HEK293 (cell line): ENCODE measurements around the gene AQP1.

ENCODE experiments used
- CTCF ChIA-PET: fragments of 350-600 bp; formaldehyde crosslinking; extraction: SDS; loops from one replicate; lab custom pipeline; 2021; ENCODE audit warnings: antibody characterized with exemption; lab: Yijun Ruan, JAX
- POLR2A ChIA-PET: fragments of 300-600 bp; formaldehyde crosslinking; extraction: SDS; loops from one replicate; lab custom pipeline; 2020; ENCODE audit warnings: antibody characterized with exemption, inconsistent platforms; lab: Yijun Ruan, JAX
- H3K27ac ChIP-seq: fragments of 200-500 bp; sonication (Bioruptor generic); 2 replicates; pipeline ENCODE4 v1.5.1; 2014; ENCODE audit warnings: low read depth, low read length, control low read depth, inconsistent platforms; ENCODE audit errors: extremely low read depth
- H3K36me3 ChIP-seq, 2 experiments: fragments of 200-500 bp in 1 of 2; sonication (Bioruptor generic) in 1 of 2; 1 replicate in 1 of 2; 2 replicates in 1 of 2; pipeline ENCODE4 v1.5.1; 2014 to 2017; ENCODE audit warnings: inconsistent platforms in 2 of 2, low read length in 2 of 2; ENCODE audit not compliant: control insufficient read depth in 2 of 2, insufficient read depth in 1 of 2
- H3K4me1 ChIP-seq: fragments of 200-500 bp; sonication (Bioruptor generic); 2 replicates; pipeline ENCODE4 v1.5.1; 2014; ENCODE audit warnings: mild to moderate bottlenecking, low read length, inconsistent platforms; ENCODE audit not compliant: control insufficient read depth, insufficient read depth
- H3K4me3 ChIP-seq: 2 replicates; pipeline ENCODE4 v1.5.1; 2011; ENCODE audit warnings: low read depth, mild to moderate bottlenecking, control low read depth, low read length, moderate library complexity
- H3K9me3 ChIP-seq: fragments of 200-500 bp; sonication (Bioruptor generic); 2 replicates; pipeline ENCODE4 v1.5.1; 2014; ENCODE audit warnings: low read depth, low read length, inconsistent platforms; ENCODE audit not compliant: control insufficient read depth, insufficient read depth
- FEZF1 ChIP-seq: fragments of 450-650 bp; formaldehyde crosslinking; IDR thresholded peaks from 2 replicates; pipeline ENCODE4 v1.5.1; 2016; ENCODE audit warnings: missing biosample characterization, missing genetic modification characterization
- IKZF3 ChIP-seq: fragments of 450-650 bp; IDR thresholded peaks from 2 replicates; pipeline ENCODE4 v1.5.0; 2018; ENCODE audit warnings: missing biosample characterization, mild to moderate bottlenecking, missing genetic modification characterization, moderate library complexity
- KLF8 ChIP-seq: fragments of 450-650 bp; formaldehyde crosslinking; IDR thresholded peaks from 2 replicates; pipeline ENCODE4 v1.5.1; 2016; ENCODE audit warnings: missing biosample characterization, missing genetic modification characterization
- KLF9 ChIP-seq: fragments of 450-650 bp; formaldehyde crosslinking; IDR thresholded peaks from 2 replicates; pipeline ENCODE4 v1.5.1; 2016; ENCODE audit warnings: missing biosample characterization, missing genetic modification characterization, low read depth
- SCRT1 ChIP-seq: fragments of 450-650 bp; formaldehyde crosslinking; IDR thresholded peaks from 2 replicates; pipeline ENCODE4 v1.5.1; 2016; ENCODE audit warnings: missing biosample characterization, missing genetic modification characterization, borderline replicate concordance
- TCF7L2 ChIP-seq: IDR thresholded peaks from 2 replicates; pipeline ENCODE4 v1.6.1; 2011; ENCODE audit warnings: low read depth, mild to moderate bottlenecking, inconsistent platforms, low read length, moderate library complexity, borderline replicate concordance
- WT1 ChIP-seq: fragments of 450-650 bp; formaldehyde crosslinking; IDR thresholded peaks from 2 replicates; pipeline ENCODE4 v1.5.1; 2016; ENCODE audit warnings: missing biosample characterization, missing genetic modification characterization
- ZBTB1 ChIP-seq: fragments of 450-650 bp; formaldehyde crosslinking; IDR thresholded peaks from 2 replicates; pipeline ENCODE4 v1.5.1; 2016; ENCODE audit warnings: missing biosample characterization, missing genetic modification characterization
- ZBTB44 ChIP-seq: fragments of 450-650 bp; IDR thresholded peaks from 2 replicates; pipeline ENCODE4 v1.5.1; 2018; ENCODE audit warnings: missing biosample characterization, mild to moderate bottlenecking, missing genetic modification characterization
- ZBTB49 ChIP-seq: fragments of 450-650 bp; formaldehyde crosslinking; IDR thresholded peaks from 2 replicates; pipeline ENCODE4 v1.5.1; 2016; ENCODE audit warnings: missing biosample characterization, missing genetic modification characterization, low read depth
- ZNF138 ChIP-seq: fragments of 450-650 bp; formaldehyde crosslinking; IDR thresholded peaks from 2 replicates; pipeline ENCODE4 v1.5.1; 2016; ENCODE audit warnings: missing biosample characterization, missing genetic modification characterization, borderline replicate concordance
- ZNF19 ChIP-seq: fragments of 450-650 bp; formaldehyde crosslinking; IDR thresholded peaks from 2 replicates; pipeline ENCODE4; 2016; ENCODE audit warnings: missing biosample characterization, missing genetic modification characterization, low read depth
- ZNF23 ChIP-seq: fragments of 450-650 bp; formaldehyde crosslinking; IDR thresholded peaks from 2 replicates; pipeline ENCODE4 v1.5.1; 2016; ENCODE audit warnings: missing biosample characterization, missing genetic modification characterization, borderline replicate concordance
- ZNF423 ChIP-seq: fragments of 450-650 bp; formaldehyde crosslinking; IDR thresholded peaks from 2 replicates; pipeline ENCODE4 v1.5.1; 2016; ENCODE audit warnings: missing biosample characterization, missing genetic modification characterization
- ZNF48 ChIP-seq: fragments of 450-650 bp; formaldehyde crosslinking; IDR thresholded peaks from 2 replicates; pipeline ENCODE4 v1.5.1; 2016; ENCODE audit warnings: missing biosample characterization, missing genetic modification characterization
- ZNF488 ChIP-seq: fragments of 450-650 bp; formaldehyde crosslinking; IDR thresholded peaks from 2 replicates; pipeline ENCODE4 v1.5.1; 2016; ENCODE audit warnings: missing biosample characterization, missing genetic modification characterization
- ZNF518A ChIP-seq: fragments of 450-650 bp; formaldehyde crosslinking; conservative IDR thresholded peaks from 2 replicates; pipeline ENCODE4 v1.5.1; 2016; ENCODE audit warnings: low read depth, missing biosample characterization, missing genetic modification characterization
- ZNF529 ChIP-seq: fragments of 450-650 bp; formaldehyde crosslinking; IDR thresholded peaks from 2 replicates; pipeline ENCODE4 v1.5.1; 2017; ENCODE audit warnings: missing genetic modification characterization, missing biosample characterization; ENCODE audit not compliant: insufficient replicate concordance
- ZNF555 ChIP-seq: fragments of 450-650 bp; formaldehyde crosslinking; conservative IDR thresholded peaks from 2 replicates; pipeline ENCODE4 v1.5.1; 2017; ENCODE audit warnings: missing biosample characterization, mild to moderate bottlenecking, missing genetic modification characterization, inconsistent platforms
- ZNF692 ChIP-seq: fragments of 450-650 bp; formaldehyde crosslinking; IDR thresholded peaks from 2 replicates; pipeline ENCODE4 v1.5.1; 2016; ENCODE audit warnings: missing biosample characterization, missing genetic modification characterization
- ZNF792 ChIP-seq: fragments of 450-650 bp; formaldehyde crosslinking; IDR thresholded peaks from 2 replicates; pipeline ENCODE4 v1.5.1; 2016; ENCODE audit warnings: missing biosample characterization, missing genetic modification characterization
- ZSCAN30 ChIP-seq: fragments of 450-650 bp; IDR thresholded peaks from 2 replicates; pipeline ENCODE4 v1.5.1; 2018; ENCODE audit warnings: missing biosample characterization, mild to moderate bottlenecking, missing genetic modification characterization, moderate library complexity
- ZSCAN5A ChIP-seq: fragments of 450-650 bp; formaldehyde crosslinking; IDR thresholded peaks from 2 replicates; pipeline ENCODE4 v1.5.1; 2016; ENCODE audit warnings: missing biosample characterization, missing genetic modification characterization

AQP1 gene

GRCh38 chr7:30865821-30866220 lies 45.8 kb upstream of the AQP1 start:
- no peaks in the 10 kb centered on the region for H3K9me3 ChIP-seq
- H3K36me3 ChIP-seq, result no peaks in the 10 kb centered on the region
- no peak overlapping the region for H3K27ac ChIP-seq
- ChIA-PET CTCF (interaction anchor here (1.6 kb wide), 1 partner anchor 13 kb away, joined by 5 read pairs; no protein-coding TSS in a partner anchor), POLR2A (no interaction called here)
- TF ChIP-seq FEZF1 (no peak), ZSCAN30 (tag by site-specific recombination) (no peak), ZBTB44 (no peak), KLF8 (no peak), ZNF518A (tag by site-specific recombination) (no peak), ZNF529 (tag by site-specific recombination) (no peak), KLF9 (tag by site-specific recombination) (no peak), SCRT1 (tag by site-specific recombination) (no peak), ZNF19 (tag by site-specific recombination) (no peak), ZNF488 (tag by site-specific recombination) (no peak), ZBTB1 (tag by site-specific recombination) (no peak), ZNF792 (tag by site-specific recombination) (no peak), TCF7L2 (no peak), ZNF555 (no peak), IKZF3 (no peak), ZNF692 (tag by site-specific recombination) (no peak)
- H3K4me3 ChIP-seq, result no peak overlapping the region
- H3K4me1 ChIP-seq, result no peaks in the 10 kb centered on the region

- ChIA-PET CTCF (interaction anchor here (1.6 kb wide), 1 partner anchor 15 kb away, joined by 5 read pairs; no protein-coding TSS in a partner anchor), POLR2A (no interaction called here)
- Histone ChIP-seq H3K36me3 (no peaks in the 10 kb centered on the region), H3K4me3 (no peak overlapping the region), H3K4me1 (no peaks in the 10 kb centered on the region), H3K27ac (no peak overlapping the region), H3K9me3 (no peaks in the 10 kb centered on the region)
- TF ChIP-seq WT1 (no peak), ZNF138 (tag by site-specific recombination) (no peak), ZBTB49 (tag by site-specific recombination) (no peak), ZNF423 (tag by site-specific recombination) (no peak), ZNF23 (tag by site-specific recombination) (no peak), ZSCAN5A (no peak), ZNF48 (tag by site-specific recombination) (no peak)
Measured at GRCh38 chr7:30866939-30867338, 44.7 kb upstream of the AQP1 start.
